Kasumi-1 (cell line): Measurements from ENCODE around the gene SIRT3.

ENCODE experiments used
- DNase-seq, 2 experiments: peaks; one replicate each; lab custom pipeline; 2025; lab: John Stamatoyannopoulos, UW

SIRT3 gene

DNA sequence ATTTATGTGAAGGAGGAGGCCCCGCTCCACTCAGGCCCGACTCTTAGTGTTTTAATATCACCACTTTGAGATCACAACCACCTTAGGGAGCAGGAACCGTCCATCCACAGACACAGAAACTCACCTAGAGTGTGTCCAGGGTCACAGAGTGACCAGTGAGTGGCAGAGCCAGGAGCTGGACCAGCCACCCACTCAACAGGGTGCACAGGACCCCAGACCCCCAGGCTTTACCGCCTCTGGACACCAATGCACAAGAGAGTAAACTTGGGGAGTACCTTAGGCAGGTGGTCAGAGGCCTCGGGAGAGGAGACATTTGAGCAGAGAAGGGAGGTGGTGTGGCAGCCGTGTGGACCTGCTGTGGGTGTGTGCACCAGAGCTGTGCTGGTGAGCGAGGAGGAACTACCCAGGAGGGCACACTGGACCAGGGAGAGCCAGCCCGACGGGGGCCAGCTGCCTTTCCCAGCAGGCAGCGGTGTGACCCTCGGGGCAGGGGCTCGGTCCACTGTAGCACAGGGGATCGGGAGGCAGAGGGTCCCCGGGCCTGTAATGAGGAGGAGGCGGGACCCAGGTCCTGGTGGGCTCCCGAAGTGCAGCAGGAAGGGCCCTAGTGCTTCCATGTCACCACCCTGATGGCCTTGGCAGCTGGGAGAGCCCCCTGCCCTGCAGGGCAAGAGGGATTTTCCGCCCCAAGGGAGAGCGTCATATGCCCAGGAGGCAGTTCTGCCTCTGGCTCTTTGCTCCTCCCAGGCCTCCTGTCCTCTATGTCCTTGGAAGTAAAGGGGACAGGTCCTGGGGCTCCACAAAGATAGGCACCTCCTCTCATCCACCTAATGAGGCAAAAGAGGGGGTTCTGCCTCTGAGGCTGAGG lies 34.5 kb upstream of the SIRT3 start:
- no peak for DNase-seq

DNA sequence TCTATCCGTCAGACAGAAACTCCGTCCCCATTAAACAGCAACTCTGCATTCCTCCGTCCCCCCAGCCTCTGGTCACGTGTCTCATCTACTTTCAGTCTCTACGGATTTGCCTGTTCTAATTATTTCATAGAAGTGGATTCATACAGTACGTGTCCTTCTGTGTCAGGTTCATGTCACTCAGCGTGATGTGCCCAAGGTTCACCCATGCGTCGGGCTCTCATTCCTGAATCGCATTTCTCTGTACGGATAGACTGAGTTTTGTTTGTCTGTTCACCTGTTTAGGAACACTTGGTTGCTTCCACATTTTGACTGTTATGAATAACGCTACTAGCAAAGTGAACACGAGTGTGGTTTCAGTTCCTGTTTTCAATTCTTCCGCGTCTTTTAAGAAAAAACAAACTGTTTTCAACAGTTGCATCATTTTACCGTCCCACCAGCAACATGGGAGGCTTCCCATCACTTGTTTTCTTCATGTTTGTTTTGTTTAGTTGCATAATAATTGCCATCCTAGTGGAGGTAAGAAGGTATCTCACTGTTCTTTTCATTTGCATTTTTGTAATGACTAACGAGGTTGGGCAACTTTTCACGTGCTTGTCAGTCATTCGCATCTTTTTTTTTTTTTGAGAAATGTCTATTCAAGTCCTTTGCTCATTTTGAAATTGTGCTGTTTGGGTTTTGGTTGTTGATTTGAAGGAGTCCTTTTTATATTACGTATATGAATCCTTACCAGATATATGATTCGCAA lies 33.2 kb upstream of the SIRT3 start:
- peak; percentile 91 to 94 for DNase-seq

DNA sequence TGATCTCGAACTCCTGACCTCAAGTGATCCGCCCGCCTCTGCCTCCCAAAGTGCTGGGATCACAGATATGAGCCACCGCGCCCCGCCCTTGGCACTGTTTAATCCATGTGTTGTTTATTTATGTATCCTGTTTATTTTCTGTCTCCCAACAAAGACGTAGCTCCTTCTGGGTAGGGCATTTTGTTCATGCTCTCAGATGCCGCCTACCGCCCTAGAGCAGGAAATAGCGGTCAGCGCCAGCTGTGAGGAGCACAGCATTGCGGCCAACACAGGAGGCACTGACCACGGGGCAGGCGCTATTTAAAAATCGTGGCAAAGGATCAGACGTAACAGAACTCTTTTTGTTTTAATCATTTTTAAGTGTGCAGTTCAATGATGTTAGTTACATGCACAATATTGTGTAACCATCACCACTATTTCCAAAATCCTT lies 32.6 kb upstream of the SIRT3 start:
- DNase-seq, result peak; percentile 73 to 79

DNA sequence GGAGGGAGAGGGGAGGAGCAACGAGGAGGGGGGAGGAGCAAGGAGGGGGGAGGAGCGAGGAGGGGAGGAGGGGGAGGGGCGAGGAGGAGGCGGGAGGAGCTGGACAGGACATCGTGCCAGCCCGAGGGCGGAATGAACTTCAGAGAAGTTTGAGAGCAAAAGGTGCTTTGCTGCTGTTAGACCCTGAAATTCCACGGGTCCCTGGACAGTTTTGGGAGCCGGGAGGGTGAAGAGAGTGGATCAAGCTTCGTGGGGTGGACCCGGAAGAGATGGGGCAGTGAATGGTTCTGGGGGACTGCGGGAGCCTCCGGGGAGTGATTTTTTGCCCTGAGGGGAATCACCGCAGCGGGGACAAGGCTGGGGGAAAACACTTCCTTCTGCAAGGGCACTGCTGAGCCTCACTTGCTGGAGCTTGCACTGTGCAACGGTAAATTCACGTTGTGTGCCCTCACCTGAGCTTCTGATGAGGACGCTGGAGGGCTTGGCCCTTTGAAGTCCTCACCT lies 31.4 kb upstream of the SIRT3 start:
- peak; percentile 25 to 57 for DNase-seq

DNA sequence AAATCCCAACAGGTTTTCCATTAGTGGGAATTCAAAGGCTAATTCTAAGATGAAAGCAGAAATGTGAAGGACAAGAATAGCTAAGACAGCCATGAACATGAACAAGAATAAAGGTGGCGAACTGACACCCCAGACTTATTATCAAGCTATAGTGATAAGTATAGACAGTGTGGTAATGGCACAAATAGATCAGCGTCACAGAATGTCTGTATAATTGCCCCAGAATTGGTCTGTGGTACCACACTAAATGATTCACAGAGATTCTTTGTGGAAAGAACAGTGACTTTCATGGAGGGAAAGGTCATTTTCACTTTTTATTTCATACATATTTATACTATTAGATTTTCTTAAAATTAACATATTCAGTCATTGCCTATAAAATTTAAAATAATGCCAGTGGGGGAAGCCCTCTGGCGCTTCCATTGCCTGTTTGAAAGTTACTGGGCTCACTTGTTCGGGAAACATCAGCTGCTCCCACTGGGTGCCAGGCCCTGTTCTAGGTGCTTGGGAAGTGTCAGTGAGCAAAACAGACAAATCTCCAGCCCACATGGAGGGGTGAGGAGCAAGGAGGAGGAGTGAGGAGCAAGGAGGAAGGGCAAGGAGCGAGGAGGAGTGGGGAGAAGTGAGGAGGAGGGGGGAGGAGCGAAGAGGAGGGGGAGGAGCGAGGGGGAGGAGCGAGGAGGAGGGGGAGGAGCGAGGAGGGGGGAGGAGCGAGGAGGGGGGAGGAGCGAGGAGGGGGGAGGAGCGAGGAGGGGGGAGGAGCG lies 30.7 kb upstream of the SIRT3 start:
- DNase-seq, result peak; percentile 23 to 67

DNA sequence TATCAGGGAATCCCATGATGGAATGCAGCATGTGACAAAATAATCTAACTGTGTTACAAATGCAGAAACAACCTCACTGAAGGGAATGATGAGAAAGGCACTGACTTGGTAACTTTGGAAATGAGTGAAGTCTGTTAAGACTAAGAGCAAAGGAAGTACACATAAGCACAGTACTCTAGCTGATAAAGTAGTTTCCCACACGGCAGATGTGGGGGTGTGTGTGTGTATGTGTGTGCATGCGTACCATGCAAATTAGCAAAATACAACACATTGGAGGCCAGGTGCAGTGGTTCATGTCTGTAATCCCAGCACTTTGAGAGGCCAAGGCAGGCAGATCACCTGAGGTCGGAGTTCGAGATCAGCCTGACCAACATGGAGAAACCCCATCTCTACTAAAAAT lies 25.5 kb upstream of the SIRT3 start:
- no peak for DNase-seq

DNA sequence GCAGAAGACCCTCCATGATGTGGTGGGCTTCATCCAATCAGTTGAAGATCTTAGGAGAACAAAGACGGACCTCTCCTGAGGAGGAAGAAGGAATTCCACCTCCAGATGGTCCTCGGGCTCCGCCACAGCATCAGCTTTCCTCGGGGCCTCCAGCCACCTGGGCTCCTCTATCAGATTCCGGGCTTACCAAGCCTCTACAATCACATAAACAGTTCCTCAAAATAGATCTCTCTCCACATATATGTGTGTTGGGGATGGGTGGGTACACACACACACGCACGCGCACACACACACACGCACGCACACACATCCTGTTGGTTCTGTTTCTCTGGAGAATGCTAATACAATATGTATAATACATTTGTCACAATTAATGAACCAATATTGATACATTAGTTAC lies 23.3 kb upstream of the SIRT3 start:
- no peak for DNase-seq

DNA sequence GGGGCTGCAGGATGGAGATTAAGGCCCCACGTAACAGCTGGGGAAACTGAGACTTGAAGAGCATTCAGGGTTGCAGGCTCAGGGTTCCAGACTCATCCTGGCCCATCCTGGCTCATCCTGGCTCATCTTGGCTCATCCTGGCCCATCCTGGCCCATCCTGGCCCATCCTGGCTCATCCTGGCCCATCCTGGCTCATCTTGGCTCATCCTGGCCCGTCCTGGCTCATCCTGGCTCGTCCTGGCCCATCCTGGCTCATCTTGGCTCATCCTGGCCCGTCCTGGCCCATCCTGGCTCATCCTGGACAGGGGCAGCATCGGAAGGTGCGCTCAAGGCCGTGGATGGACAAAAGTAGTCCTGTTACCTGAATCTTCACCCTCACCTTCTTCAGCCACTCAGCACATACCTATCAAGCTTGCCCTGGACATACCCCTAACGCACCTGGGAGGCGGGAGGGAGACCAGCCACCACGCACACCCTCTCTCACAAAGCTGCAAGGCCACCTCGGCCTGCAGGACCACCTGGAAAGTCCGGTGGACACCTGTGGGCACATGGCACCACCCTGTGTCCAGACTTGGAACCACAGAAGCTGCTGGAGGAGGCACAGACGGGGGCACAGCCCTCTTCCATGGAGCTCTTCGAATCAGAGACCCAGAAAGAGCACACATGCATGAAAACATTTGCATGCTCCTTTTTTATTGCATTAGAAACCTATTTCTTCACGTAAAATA lies 21.8 kb upstream of the SIRT3 start:
- no peak for DNase-seq

DNA sequence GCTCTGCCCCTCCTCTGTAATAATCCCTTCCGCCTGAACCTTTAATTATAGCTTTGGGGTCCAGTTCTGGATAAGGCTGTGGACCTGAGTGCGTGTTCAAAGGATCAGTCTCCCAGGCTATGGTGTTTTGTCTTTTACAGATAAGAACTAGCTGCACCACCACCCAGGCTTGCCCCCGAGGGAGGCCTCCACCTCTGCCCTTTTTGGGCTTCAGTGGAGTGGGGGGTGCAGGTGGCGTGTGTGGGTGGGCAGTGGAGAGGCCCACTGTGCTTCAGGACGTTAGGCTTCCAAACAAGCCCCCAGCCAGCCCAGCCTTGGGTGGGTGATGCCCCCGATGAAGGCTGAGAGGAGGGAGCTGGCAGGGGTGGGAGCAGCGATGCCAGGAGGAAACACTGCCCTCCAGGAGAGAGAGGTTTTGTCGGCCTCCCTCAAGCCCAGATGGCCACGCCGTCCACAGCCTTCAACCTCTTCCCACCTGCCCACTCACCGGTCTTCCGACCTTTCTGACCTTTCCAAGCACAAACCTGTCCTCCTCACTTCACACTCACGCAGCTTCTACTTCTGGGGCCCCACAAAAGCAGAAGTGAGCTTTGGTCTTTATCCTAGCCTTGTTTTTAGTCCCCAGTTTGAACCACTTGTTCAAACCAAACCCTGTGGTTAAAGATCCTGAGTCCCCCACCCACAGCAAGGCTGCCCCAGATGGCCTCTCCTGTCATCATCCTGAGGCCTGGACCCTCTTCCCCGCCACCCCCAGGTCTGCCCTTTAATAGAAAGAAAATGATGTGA lies 21.0 kb upstream of the SIRT3 start:
- DNase-seq, result peak; percentile 43 to 45

DNA sequence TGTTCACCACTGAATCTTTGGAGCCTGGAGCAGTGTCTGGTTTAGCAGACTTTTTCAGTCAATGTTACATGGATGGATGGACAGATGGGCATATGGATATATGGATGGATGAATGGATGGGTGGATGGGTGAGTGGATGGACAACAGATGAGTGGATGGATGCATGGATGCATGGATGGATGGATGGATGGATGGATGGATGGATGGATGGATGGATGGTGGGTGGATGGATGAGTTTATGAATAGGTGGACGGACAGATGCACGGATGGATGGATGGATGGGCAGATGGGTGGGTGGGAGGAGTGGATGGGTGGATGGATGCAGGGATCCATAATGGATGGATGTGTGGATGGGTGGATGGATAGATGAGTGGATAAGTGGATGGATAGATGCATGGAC lies 19.7 kb upstream of the SIRT3 start:
- no peak for DNase-seq

DNA sequence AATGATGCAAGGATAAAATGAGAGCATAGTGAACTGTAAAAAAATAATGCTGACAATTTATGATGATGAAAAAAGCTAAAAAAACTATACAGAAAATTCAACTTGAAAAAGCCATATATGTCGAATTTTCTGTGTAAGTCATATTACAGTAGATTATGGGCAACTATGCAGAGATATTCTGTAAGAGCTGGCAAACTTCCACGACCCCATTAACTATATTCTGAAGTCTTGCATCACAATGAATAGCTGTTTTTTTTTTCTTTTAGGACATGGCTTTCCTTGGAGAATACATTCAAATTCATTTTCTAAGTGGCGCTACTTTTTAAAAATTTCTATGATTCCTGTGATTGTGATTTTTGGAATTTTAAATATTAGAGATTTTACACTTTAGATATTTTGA lies 19.0 kb upstream of the SIRT3 start:
- no peak for DNase-seq

DNA sequence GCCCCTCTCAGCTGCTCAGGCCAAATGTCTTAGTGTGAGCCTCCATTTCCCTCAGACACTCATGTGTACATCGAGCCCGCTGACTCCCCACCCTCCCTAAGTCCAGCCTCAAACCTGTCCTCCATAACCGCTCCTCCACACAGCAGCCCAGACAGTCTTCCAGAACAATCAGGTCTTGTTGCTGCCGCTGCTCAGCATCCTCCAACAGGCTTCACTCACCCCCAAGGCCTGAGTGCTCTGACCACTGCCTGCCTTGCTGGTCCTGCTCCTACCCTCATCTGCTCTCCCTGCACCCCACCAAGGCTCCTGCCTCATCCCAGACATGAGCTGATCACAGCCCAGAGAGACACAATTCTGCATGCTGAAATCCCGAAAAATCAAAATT lies 17.7 kb upstream of the SIRT3 start:
- DNase-seq, result no peak

DNA sequence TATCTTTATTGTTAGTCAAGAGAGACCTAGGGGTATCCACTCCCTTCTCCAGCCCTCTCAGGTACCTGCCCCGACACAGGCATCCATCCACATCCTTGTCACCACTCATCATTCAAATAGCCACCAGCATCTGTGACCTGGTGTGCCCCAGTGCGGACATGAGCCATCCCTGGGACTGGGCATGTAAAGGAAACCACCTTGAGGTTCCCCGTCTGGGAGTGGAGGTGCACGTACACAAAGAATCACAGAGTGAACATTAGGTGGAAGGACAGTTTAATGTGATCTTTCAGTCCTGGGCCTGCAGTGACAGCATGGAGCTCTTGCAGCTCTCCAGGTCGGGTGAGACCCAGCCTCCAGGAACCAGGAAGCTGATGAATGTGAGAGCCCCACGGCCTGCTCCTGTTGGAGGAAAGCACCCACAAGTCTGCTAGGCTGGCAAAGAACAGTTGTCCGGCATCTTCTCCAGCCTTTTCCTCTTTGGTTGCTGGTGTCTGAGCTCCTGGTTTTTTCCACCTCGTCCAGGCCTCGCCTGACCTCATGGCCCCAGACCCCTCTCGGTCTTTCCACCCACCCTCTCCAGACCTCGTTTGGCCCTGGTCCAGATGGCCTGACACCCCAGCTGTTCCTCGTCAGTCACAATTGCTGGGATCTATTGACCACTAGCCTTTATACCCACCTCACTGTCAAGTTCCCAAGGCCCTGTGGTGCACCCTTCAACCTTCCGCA lies 17.2 kb upstream of the SIRT3 start:
- no peak for DNase-seq

DNA sequence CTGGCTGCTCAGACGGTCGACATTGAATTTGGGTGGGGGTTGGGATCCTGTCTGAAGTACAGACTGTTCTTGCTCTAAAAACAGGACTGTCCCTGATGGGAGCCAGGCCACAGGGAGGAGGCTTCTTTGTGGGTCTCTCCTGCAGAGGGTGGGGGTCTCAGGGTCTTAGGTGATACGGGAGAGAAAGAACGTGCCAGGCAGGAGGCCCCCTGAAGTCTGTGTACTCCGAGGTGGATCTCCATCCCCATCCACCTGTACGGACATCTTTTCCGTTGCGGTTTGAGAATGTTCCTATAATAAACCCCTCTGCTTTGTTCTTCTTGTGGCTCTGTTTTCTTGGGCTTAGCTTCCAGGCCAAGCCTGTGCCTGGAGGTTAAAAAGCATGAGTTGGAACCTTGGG lies 16.5 kb upstream of the SIRT3 start:
- no peak for DNase-seq

DNA sequence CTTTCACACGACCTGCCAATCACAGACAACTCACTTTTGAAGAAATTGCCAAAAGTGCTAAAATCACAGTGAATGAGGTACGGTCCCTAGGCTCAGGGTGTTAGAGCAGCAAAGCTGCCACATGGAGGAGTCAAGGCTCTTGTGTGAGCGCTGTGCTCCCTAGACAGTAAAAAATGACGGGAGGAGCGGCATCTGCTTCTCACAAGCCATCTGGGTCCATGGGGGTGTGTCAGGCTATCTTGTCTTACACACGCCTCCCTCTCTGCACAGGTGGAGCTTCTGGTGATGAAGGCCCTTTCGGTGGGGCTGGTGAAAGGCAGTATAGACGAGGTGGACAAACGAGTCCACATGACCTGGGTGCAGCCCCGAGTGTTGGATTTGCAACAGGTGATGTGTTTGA lies 15.4 kb upstream of the SIRT3 start:
- DNase-seq, result no peak

DNA sequence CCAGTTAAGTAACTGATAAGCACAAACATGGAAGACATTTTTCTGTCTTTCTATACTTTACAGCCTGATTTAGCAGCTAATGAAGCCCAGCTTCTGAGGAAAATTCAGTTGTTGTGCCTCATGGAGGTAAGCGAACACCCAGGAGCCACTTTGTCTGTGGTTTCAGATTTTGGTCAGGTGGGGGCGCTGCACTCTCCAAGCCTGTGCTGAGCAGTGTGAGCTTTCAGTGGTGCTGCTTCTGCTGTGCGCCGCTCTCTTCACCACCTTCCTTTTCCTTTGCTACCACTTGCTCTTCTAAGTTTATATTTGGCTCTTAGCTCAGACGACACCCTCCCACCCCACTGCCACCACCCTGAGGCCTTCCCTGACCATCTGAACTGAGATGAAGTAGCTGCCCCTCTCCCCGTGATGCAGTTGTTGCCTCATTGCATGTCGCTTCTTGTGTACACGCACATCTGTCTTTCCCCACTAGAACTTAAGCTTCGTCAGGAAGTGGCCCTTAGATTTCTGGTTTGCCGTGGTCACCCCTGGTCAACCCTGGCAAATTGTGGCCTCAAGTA lies 14.7 kb upstream of the SIRT3 start:
- peak; percentile 86 to 88 for DNase-seq

DNA sequence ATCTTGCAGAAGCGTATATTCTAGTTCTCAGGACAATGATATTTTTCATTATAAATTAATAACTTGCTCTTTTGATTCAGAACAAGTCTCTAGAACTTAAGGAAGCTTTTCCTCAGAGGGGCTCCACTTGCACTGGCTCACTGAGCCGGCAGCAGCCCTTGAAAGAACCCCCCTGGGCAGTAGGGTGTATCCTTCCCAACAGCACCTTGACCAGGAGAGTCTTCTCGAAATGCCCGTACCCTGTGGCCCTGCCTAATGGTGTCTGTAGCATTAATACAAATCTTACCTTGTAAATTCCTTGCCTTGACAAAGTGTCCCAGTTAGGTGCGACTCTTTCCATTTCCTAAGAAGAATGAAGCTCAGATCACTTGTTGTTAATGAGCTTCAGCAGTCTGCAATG lies 14.1 kb upstream of the SIRT3 start:
- DNase-seq, result no peak

DNA sequence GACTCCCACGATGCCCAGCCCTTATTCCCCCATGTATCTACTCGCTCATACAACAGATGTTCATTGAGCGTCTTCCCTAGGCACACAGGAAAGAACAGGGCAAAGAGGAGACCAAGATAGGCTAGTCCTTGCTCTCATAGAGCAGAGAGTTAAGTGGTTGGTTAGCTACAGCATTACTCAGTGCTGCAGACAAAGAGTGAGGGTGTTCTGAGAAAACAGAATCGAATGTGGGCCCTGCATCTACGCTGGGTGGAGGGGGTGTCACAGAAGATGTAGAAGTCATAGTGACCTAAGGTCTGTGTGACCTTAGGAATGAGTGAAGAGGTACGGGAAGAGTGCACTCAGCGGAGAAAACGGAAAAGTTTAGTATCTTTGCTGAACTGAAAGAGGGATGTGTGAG lies 12.9 kb upstream of the SIRT3 start:
- no peak for DNase-seq

DNA sequence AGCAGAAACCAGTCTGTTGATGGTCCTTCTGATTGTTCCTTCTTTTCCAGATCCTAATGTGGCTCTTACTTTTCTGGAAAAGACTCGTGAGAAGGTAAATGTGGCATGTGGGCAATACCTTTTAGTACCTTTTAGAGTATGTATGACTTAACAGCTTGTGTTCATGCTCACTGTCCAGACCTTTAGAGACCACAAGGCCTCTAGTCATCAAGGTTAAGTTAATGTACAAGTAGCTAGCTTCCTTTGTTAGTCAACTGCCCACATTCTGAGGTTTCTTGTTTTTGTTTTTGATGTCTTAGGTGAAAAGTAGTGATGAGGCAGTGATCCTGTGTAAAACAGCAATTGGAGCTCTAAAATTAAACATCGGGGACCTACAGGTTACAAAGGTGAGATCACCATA lies 8.2 kb upstream of the SIRT3 start:
- no peak for DNase-seq

DNA sequence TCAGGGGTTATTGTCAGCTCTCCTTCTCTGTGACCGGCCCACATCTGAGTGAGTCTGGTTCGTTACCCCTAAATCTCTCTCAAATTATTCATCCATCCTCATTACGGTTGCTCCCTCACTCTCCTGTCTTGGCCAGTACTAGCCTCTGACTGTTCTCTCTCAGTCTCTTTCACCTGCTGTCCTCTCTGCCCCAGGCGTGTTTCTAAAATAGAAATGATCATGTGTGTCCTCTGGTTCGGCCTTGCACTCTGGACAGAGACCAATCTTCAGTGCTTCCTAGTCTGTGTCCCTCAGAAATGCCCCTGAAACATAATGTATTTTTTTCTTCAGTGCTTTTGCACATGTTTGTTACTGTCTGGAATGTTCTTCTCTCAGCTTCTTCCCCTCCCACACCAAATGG lies 5.5 kb upstream of the SIRT3 start:
- no peak for DNase-seq
